SH-SY5Y (cell line): Measurements from ENCODE around the gene SAPCD1.

Experiments
- GATA2 ChIP-seq: IDR thresholded peaks from 2 replicates; pipeline ENCODE4 v1.6.1; 2011; ENCODE audit warnings: mild to moderate bottlenecking, low read depth, low read length
- GATA3 ChIP-seq: IDR thresholded peaks from 2 replicates; pipeline ENCODE4 v1.6.1; 2011; ENCODE audit warnings: low read depth, mild to moderate bottlenecking, low read length, moderate library complexity

GRCh38 chr6:31762878-31763618, 592 bp downstream of the SAPCD1 start:
- TF ChIP-seq GATA3 (no peak), GATA2 (no peak)
